HL-60 (cell line): Measurements from ENCODE around the gene SLC35F3.

Source experiments
- DNase-seq, 2 experiments: peaks; one replicate each; pipeline ENCODE4 v3.0.0-alpha.2; 2010 to 2020; ENCODE audit warnings: low read depth in 1 of 2, low spot score in 1 of 2
- H3K27ac ChIP-seq: fragments of 250-450 bp; sonication (Bioruptor Pico); replicated peaks from 2 replicates; pipeline ENCODE4 v1.5.1; 2020; ENCODE audit warnings: mild to moderate bottlenecking, moderate library complexity
- H3K27me3 ChIP-seq: fragments of 250-450 bp; sonication (Bioruptor Pico); 2 replicates; pipeline ENCODE4 v1.5.1; 2021; ENCODE audit warnings: mild to moderate bottlenecking, moderate library complexity; ENCODE audit not compliant: insufficient read depth, poor library complexity, severe bottlenecking
- H3K4me3 ChIP-seq: replicated peaks from 2 replicates; pipeline ENCODE4 v1.5.1; 2011; ENCODE audit warnings: mild to moderate bottlenecking, control low read depth, low read length; ENCODE audit not compliant: insufficient read depth
- CTCF ChIP-seq: IDR thresholded peaks from one replicate; pipeline ENCODE4 v1.5.1; 2011; ENCODE audit warnings: low read length, control low read depth, inconsistent platforms; ENCODE audit not compliant: insufficient read depth
- GABPA ChIP-seq: IDR thresholded peaks from 2 replicates; pipeline ENCODE4 v1.6.1; 2012; ENCODE audit warnings: low read depth
- POLR2AphosphoS5 ChIP-seq: IDR thresholded peaks from 2 replicates; pipeline ENCODE4 v1.6.1; 2012; ENCODE audit warnings: low read depth
- SPI1 ChIP-seq: IDR thresholded peaks from 2 replicates; pipeline ENCODE4 v1.6.1; 2012; ENCODE audit warnings: low read depth, mild to moderate bottlenecking, borderline replicate concordance
- TF ChIP-seq, protein P1 (sequence below): IDR thresholded peaks from 2 replicates; pipeline ENCODE4 v1.6.1; 2012; ENCODE audit warnings: low read depth; ENCODE audit not compliant: insufficient replicate concordance

SLC35F3 gene

GRCh38 chr1:233905416-233906051 is 1.1 kb downstream of the SLC35F3 start:
- no peak for DNase-seq
- no peak for TF ChIP-seq GABPA
- TF ChIP-seq CTCF: no peak
- no peak for TF ChIP-seq SPI1
- TF ChIP-seq, protein P1, sequence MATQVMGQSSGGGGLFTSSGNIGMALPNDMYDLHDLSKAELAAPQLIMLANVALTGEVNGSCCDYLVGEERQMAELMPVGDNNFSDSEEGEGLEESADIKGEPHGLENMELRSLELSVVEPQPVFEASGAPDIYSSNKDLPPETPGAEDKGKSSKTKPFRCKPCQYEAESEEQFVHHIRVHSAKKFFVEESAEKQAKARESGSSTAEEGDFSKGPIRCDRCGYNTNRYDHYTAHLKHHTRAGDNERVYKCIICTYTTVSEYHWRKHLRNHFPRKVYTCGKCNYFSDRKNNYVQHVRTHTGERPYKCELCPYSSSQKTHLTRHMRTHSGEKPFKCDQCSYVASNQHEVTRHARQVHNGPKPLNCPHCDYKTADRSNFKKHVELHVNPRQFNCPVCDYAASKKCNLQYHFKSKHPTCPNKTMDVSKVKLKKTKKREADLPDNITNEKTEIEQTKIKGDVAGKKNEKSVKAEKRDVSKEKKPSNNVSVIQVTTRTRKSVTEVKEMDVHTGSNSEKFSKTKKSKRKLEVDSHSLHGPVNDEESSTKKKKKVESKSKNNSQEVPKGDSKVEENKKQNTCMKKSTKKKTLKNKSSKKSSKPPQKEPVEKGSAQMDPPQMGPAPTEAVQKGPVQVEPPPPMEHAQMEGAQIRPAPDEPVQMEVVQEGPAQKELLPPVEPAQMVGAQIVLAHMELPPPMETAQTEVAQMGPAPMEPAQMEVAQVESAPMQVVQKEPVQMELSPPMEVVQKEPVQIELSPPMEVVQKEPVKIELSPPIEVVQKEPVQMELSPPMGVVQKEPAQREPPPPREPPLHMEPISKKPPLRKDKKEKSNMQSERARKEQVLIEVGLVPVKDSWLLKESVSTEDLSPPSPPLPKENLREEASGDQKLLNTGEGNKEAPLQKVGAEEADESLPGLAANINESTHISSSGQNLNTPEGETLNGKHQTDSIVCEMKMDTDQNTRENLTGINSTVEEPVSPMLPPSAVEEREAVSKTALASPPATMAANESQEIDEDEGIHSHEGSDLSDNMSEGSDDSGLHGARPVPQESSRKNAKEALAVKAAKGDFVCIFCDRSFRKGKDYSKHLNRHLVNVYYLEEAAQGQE: no peak
- no peak for TF ChIP-seq POLR2AphosphoS5
- H3K27ac ChIP-seq: no peak overlapping the region
- H3K27me3 ChIP-seq: peaks cover 34% of the 10 kb centered on the region
- H3K4me3 ChIP-seq: no peak overlapping the region

GRCh38 chr1:233907151-233907550 is 2.7 kb downstream of the SLC35F3 start:
- no peak overlapping the region for H3K27ac ChIP-seq

DNA sequence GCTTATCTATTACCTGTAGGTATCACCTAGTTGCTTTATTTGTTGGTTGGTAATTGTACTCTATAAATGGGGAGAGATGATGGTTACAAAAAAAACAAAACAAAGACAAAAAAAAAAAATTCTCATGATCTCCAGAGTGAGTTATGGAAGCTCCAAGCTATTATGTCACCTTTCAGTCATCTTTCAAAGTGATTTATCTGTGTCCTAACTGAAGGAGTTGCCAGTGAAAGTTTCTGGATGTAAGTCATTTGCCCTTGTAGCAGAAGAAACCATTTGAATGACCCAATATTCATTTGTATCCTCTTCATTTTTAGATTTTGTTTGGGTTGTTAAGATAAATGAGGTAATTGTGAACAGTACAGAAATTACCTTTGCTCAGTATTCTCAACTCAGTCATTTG is 3.6 kb downstream of the SLC35F3 start:
- Histone ChIP-seq H3K27me3 (peaks cover 30% of the 10 kb centered on the region), H3K27ac (no peak overlapping the region), H3K4me3 (no peak overlapping the region)
- no peak for DNase-seq
- TF ChIP-seq GABPA (no peak), SPI1 (no peak), CTCF (no peak), POLR2AphosphoS5 (no peak)
- TF ChIP-seq, protein P1: no peak

More at GRCh38 chr1:233907151-233907550, 2.7 kb downstream of the SLC35F3 start:
- Histone ChIP-seq H3K27me3 (peaks cover 31% of the 10 kb centered on the region), H3K4me3 (no peak overlapping the region)
- TF ChIP-seq, protein P1: no peak
- TF ChIP-seq GABPA (no peak), POLR2AphosphoS5 (no peak), CTCF (no peak), SPI1 (no peak)
- DNase-seq: no peak
